Limb (tissue), 2 donors: Measurements from ENCODE around the gene C1QBP.
"Not testable (repeated sequence)": the region's sequence is repeated elsewhere in the genome, so short reads cannot be mapped to it uniquely, and the experiment has no call there.

Experiments used
- DNase-seq, 2 donors: peaks; one replicate each; pipeline ENCODE4 v3.0.0-alpha.2; 2016; ENCODE audit errors: extremely low spot score in 2 of 2

C1QBP gene

DNA sequence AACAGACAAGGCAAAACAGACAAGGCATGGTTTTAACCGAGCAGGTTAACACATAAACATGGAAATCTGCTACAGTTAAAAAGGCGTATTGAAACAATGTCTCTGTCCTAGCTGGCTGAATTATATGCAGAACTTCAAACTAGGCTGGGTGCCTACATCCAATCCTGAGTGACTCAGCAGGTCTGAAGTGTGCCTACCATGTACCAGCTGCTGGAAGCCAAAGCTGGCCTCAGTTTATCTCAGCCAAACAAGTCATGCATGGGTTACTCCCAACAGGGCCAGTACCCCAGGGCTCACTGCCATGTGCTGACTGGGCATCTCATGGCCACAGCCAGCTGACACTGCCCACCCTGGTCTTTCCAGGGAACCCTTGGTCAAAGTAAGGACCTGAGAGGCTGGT, 4.0 kb downstream of the C1QBP start:
- no peak for DNase-seq

DNA sequence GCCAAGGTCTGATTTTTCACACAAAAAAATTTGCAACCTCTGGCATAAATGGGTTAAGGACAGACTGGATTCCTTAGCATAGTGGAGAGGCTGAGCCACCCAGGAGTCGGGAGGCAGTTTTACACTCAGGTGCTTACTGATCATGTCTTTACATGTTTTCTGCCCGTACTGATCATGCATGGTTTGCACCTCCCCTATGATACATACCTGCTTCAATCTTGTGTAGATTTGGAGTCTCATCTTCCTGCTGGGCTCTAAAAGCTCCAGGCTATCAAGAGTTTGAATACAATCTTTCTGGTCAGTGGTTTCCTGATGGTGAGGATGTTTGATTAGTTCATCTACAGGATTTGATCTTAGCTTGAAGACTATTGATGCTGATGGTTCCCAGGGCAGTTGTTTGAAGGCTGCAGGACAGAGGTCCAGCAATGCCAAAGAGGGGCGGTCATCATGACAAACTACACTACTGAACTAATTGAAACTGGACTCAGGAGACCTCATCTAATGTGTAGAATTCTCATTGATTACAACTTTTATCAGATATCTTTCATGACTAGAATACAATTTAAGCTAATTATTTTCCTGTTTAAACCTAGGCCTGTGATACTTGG, 6.9 kb downstream of the C1QBP start:
- no peak for DNase-seq

- not testable (repeated sequence) for DNase-seq
These were observed 7.7 kb downstream of the C1QBP start for GRCh38 chr17:5431234-5431633.

GRCh38 chr17:5430413-5430999, 8.4 kb downstream of the C1QBP start:
- no peak for DNase-seq

DNA sequence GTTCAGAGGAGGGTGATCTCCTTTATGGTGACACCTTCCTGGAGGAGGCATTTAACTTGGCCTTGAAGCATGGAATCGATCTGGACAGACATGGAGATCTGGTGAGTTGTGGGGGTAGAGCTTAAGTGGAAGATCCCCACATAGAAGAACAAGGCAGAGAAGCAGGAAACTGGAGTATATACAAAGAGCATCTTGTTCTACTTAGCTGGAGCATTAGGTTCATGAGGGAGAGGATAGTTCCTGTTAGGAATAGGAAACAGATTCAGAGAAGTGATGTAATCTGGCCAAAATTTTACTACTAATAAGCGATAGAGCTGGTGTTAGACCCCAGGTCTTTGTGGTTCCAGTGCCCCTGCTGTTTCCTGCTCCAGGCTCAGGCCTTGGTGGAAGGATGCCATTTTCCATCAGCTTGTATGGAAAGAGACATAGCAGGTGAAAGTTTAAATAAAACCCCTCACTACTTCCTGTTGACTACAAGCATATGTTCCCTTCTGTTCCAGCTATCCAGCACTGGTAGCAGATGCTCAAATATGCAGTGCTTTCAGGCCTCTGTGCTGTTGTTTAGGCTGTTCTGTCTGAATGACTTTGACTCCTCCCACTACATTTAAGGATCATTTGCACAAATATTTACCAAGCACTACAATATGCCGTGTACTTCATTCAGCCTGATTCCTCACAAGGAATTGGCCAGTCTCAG, 9.6 kb downstream of the C1QBP start:
- DNase-seq: no peak

DNA sequence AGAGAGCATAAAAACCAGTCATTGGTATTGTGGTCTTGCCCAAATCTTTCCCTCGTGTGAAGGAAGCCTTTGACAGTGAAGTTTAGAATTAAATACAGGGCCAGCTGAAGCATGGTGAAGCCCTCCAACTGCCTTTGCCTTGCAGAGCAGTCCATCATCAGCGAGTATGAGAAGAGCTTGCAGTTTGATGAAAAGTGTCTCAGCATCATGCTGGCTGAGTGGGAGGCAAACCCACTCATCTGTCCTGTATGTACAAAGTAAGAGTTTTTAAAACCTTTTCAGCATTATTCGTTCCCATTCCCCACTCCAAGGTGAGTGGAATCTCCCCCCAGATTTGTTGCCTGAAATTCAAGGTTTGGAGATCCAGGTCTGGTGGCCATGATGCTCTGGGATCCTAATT, 13.1 kb downstream of the C1QBP start:
- DNase-seq: no peak

- no peak for DNase-seq
These were observed 14.0 kb downstream of the C1QBP start for GRCh38 chr17:5424909-5425308.

DNA sequence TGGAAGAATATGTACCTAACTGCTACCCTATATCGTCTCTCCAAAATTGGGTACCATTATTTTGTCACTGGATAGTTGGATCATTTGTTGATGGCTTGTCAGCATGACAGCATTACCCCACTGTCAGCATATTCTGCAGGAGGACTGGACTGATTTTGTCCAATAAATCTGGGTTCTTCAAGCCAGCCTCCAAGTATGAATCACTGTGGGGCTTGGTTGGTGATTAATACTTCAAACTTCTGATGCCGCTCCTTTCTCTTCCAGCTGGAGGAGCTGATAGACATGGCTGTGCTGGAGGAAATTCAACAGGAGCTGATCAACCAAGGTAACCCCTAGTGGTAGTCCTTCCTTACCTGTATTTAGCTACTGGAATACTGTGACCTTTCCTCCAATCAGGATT, 16.4 kb downstream of the C1QBP start:
- DNase-seq: no peak

GRCh38 chr17:5419959-5420653, 18.8 kb downstream of the C1QBP start, which contains the start of gene RPAIN:
RPAIN (plus strand) TSS chr17:5420182; CDS start chr17:5420211, 29 bp downstream.
- peak in 1 of 2 donors; percentile 92 for DNase-seq

DNA sequence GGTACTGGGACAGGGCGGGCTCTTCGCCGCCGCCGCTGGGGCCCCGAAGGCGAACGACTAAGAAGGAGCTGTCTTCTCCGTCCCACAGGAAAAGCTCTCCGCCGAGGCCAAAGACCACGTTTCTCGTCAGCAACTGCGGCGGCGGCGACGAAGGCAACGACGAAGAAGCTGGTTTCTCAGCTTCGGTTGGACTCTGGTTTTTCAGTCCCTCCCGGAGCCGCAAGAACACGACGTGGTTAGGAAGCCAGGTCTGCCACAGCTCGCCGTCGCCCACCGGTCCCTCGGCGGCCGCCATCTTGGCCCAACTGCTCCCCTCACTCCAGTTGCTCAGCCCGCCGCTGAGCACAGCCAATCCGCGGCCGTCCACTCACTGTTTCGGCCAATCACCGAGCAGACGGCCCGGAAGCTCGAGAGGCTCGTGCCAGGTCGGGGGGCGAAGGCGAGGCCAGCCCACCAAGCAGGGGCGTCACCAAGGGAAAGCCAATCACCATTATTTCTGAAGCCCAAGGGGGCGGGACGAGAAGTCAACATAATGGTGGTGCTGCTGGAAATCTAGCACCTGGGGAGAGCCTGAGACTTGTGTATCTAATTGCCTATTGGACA, 19.5 kb downstream of the C1QBP start, which contains the start of gene NUP88:
TSS of gene NUP88 (minus strand) at position 307 of the 603 bp plus-strand sequence. CDS start at position 295, 12 bp downstream.
- DNase-seq: peak; percentile 98 to 99

- peak in 1 of 2 donors; percentile 26 for DNase-seq
These were observed 20.0 kb downstream of the C1QBP start for GRCh38 chr17:5418858-5419355.

DNA sequence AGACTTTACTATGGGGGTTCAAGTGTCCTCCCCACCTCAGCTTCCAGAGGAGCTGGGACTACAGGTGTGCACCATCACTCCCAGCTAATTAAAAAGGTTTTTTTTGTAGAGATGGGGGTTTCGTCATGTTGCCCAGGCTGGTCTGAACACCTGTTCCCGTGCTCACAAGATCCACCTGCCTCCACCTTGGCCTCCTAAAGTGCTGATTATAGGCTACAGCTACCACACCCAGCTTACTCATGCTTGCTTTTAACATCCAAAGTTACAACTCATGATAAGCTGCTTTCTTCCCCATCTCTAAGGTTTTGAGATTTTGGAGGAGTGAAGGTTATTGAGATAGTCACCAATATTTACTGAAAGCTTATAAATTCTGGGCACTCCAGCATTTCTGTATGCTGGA, 22.1 kb downstream of the C1QBP start:
- no peak for DNase-seq

- no peak for DNase-seq
These were observed 25.3 kb downstream of the C1QBP start for GRCh38 chr17:5413682-5414081.

GRCh38 chr17:5410594-5411272, 28.2 kb downstream of the C1QBP start:
- no peak for DNase-seq

DNA sequence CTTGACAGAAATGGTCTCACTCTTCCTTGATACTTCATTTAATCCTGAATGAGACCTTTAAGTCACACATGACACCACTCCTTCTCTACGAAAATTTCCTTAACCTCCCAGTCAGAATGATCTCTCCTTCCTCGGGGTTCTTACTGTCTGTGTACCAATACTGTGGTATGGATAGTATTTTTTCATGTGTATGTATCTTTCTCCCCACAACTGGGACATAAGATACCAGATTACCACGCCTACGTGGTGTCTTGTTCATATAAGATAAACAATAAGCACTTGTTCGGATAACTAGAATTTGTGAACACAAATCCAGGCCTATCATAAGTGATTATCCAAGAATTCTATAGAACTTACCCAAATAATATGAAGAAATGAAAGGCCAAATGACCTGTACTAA, 30.8 kb downstream of the C1QBP start:
- no peak for DNase-seq

DNA sequence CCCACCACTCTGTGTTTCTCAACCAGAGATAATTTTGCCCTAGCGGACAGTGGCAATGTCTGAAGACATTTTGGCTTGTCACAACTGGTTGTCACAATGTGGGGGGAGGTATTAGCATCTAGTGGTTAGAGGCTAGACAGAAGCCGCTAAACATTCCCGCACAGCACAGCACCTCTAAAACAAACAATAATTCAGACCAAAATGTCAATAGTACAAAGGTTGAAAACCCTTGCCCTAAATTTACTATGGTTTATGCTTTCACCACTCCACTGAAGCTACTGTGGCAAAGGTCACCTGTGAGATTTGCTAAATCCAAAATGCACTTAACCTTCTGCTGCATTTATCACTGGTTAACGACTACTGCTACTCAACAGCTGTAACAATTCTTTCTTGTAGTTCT, 33.6 kb downstream of the C1QBP start:
- no peak for DNase-seq

- no peak for DNase-seq
These were observed 39.2 kb downstream of the C1QBP start for GRCh38 chr17:5399767-5400166.

GRCh38 chr17:5396612-5397011, 42.3 kb downstream of the C1QBP start:
- DNase-seq: no peak

DNA sequence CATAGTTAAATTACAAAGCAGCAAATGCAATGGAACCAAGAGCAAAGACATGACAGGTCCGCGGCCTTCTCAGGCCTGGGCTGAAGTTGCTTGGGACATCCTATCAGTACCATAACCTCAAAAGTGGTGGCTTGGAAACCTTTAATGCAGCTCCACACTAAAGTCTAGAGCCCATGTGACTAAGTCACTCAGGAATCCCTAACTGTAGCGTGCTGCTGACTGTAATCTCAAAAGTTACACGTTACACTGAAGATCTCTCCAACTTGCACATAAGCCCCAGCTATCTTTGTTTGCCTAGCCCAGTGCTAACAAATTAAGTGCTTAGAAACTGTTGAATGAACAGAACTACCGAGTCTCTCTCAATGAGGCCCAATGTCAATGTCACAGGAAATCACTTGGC, 47.3 kb downstream of the C1QBP start:
- no peak for DNase-seq
